ENCODE data around the gene TMEM270. TPM values are rescaled to one million over a fixed set of nuclear protein-coding genes. Genes with fewer than 3 reads are reported as not detected.
"Not testable (repeated sequence)": the region's sequence is repeated elsewhere in the genome, so short reads cannot be mapped to it uniquely, and the experiment has no call there.

Gene TMEM270, protein sequence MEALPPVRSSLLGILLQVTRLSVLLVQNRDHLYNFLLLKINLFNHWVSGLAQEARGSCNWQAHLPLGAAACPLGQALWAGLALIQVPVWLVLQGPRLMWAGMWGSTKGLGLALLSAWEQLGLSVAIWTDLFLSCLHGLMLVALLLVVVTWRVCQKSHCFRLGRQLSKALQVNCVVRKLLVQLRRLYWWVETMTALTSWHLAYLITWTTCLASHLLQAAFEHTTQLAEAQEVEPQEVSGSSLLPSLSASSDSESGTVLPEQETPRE
- total RNA-seq = not detected in 2 replicates

DNA sequence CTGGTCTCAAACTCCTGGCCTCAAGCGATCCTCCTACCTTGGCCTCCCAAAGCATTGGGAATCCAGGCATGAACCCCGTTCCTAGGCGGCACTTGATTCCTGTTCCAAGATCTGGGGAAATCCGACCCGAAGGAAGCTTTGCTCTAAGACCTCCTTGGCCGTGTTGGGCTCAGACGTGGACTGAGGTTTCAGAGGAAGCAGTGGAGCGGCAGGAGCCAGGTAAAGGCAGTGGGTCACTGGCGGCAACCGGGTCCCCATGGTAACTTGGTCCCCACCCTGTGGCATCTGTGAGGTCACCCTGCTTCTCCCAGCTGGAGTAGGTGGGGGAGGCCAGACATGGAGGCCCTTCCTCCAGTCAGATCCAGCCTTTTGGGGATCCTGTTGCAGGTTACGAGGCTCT lies at the start of gene TMEM270:
Gene TMEM270, plus strand, starts transcription at position 301 of the 400 bp plus-strand sequence. Its CDS starts 36 bp downstream, at position 337.
- DNase-seq (ENCODE audit: low read depth in 2 of 2) = no peak

DNA sequence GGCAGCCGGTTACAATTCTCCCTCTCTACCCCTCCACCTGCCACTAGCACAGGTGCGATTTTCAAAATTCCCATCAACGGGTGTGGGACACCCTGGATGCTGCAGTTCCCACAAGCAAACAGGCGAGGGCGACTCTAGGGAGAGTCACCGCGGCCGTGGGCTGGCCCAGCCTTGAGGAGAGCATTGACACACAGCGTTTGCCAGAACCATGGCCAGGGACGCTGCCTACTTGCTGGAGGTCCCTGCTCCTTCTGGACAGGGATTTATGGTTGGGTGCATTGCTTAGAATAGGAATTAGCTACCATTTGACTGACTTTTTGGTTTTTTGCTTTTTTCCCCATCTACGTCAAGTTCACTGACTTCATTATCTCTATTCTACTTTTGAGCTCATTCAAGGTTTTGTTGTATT lies 49.2 kb upstream of the TMEM270 start:
- DNase-seq (ENCODE audit: low read depth in 2 of 2) = peak in 1 of 2 donors; percentile 63

DNA sequence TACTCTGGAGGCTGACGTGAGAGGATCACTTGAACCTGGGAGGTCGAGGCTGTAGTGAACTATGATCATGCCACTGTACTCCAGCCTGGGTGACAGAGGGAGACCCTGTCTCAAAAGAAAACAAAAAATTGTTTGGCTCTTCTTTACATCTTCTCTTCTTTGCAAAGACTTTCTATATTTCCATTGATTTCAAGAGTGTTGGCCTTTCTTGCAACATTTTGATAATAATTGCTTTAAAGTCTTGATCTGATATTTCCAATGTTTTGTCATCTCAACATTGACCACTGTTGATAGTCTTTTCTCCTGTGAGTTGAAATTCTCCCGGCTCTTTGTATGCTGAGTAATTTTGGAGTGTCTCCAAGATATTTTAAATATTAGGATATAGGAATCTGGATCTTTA lies 48.0 kb upstream of the TMEM270 start:
- no peak for DNase-seq (ENCODE audit: low read depth in 2 of 2)

DNA sequence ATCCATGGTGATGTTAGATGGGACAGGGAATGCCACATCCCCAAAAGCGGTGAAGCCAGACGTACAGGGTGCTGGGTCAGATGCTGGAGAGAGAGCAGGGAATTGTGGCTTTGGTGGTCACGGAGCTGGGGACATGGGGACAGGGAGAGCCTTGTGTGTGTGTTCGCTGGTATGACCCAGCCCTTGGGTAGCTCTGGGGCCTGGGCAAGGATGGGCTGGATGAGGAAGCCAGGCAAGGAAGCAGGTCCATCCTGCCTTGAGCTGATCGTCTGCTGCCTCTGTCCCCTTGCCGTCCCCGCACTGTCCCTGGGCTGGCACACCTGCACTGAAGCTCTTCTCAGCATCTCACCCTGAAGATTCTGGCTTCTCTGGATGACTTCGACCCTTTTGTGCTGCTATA lies 45.5 kb upstream of the TMEM270 start:
- DNase-seq (ENCODE audit: low read depth in 2 of 2) = no peak

DNA sequence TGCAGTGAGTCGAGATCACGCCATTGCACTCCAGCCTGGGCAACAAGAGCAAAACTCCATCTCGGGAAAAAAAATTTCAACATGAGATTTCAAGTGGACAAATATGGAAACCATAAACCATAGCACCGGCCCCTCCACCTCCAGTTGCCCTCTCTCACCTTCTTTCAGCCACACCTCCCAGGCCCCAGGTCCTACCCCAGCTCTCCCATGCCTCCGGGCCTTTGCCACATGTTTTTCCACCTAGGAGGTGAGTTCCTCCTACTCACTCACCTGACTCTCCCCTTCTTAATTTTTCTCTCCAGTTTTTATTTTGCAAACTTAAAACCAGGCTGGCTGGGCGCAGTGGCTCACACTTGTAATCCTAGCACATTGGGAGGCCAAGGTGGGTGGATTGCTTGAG lies 43.8 kb upstream of the TMEM270 start:
- DNase-seq (ENCODE audit: low read depth in 2 of 2) = no peak

DNA sequence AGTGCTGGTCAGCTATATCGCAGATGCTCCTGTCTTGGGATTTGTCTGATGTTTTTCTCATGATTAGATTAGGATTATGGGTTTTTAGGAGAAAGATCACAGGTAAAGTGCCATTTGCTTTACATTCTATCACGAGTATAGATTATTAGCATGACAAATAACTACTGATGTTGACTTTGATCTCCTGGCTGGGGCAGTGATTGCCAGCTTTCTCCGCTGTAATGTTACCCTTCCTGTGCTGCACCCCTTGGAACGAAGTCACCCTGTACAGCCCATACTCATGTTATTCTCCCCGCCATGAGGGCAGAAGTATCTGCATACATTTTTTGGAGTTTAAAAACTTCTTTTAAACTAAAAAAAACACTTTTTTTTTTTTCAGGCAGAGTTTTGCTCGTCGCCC lies 40.9 kb upstream of the TMEM270 start:
- DNase-seq (ENCODE audit: low read depth in 2 of 2) = no peak

DNA sequence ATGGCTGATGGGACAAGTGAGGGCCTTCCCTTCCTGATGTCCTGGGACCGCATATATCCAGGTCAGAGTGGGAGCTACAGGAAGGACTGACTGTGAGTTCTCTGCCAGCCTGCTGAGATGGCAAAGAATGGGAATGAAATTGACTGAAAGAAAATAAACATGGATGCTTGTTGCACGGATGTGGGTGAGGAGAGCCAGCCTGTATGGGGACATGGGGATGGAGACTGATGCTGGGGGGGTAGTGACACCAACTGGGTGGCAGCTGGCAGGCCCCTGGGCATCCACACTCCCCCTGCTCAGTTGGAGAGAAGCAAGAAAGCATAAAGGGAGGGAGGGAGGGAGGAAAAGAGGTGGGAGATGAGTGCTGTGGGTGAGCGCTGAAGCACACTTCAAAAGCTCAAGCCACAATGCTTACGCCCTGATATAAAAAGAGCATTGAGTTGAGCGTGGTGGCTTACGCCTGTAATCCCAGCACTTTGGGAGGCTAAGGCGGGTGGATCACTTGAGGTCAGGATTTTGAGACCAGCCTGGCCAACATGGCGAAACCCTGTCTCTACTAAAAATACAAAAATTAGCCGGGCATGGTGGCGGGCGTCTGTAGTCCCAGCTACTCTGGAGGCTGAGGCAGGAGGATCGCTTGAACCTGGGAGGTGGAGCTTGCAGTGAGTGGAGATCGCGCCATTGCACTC lies 39.2 kb upstream of the TMEM270 start:
- DNase-seq (ENCODE audit: low read depth in 2 of 2) = not testable (repeated sequence)

DNA sequence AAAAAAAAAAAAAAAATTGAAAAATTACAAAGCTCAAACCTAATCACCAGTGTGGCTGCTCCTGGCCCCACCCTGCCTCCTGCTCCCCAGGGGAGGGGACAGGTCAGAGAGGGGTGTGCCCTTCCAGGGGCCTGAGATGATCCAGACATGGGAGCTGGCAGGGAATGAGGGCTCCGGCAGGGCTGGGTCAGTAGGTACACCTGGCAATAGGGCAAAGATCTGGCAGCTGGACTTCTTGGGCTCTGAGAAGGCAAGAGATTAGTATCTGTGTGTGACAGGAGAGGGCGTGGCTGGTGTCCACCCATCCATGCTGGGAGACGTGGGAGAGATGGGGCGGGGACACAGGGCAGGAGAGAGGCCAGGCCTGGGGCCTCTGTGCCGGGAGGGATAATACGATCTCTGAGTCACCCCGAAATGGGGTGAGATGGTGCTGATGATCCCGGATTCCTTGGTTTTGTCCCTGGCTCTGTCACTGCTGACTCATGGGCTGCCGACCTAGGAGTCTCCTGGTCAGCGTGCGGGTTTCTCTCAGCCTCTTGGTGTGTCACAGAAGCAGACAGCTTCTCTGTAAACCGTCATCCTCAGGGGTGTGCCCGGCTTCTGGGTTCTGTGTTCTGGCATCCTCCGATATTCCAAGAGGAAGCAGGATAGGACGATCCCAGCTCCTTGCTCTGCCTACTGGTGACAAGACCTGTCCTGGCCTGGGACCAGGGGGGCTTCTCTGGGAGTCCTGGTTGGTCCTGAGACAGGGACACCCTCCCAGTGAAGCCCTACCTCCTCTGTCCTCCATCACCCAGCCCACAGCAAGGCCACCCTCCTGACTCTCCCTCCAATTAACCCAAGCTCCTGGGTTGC lies 38.4 kb upstream of the TMEM270 start:
- peak in 1 of 2 donors; percentile 68 for DNase-seq (ENCODE audit: low read depth in 2 of 2)

DNA sequence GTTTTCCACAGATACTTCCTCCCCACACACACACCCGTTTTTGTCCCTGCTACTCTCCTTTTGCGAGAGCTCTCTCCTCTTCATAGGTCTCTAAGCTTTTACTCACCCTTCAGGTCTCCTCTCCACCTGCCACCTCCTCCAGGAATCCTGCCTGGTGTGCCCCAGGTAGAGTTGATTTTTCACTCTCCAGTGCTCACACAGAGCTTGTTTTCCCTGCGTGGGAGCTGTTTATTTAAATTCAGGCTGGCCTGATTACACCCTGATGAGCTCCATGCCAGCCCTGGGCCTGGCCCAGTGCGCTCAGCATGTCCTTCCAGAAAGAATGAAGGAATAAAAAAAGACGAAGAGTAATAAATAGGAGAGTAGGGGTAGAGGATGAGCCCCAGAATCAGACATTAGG lies 37.7 kb upstream of the TMEM270 start:
- no peak for DNase-seq (ENCODE audit: low read depth in 2 of 2)

DNA sequence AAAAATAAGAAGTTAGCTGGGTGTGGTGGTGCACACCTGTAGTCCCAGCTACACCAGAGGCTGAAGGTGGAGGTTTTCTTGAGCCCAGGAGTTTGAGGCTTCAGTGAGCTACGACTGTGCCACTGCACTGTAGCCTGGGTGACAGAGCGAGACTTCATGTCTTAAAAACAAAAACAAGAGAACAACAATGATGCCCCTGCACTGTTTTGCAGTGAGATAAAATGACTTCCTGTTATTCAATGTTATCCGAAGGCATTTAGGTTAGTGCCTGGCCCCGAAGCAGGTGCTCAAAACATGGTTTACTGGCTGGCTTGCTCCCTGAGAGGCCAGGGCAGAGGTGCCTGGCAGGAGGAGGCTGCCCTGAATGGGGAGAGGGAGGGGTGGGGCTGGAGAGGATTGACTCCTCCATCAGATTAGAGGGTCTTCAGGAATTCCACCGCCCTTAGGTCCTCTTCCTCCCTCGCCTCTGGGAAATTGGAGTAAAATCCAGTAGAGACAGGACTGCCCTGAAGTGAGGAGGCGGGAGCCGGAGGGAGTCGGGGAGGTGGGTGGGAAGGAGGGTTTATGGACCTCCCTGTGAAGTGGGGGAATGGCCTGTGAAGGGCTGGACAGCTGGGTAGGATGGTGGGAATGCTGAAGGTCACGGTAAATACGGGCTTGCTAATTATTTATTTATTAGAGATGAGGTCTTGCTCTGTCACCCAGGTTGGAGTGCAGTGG lies 36.9 kb upstream of the TMEM270 start:
- DNase-seq (ENCODE audit: low read depth in 2 of 2) = no peak

DNA sequence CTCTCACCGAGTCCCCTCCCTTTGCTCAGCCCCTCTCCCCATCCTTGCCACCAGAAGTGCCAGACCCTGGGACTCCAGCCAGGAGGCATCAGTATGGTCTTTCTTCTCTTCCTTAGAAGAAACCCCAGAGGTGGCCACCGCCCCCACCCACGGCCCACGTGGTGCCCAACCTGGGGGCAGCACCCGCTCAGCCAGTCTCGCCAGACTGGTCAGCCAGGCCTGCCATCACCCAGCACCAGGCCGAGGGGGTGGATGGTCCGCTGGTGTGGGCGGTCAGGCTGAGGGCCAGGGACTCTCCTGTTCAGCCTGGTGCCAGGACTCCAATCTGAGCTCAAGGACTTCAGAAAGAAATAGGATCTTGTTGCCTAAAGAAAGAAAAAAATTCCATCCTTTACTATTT lies 36.0 kb upstream of the TMEM270 start:
- DNase-seq (ENCODE audit: low read depth in 2 of 2) = no peak

DNA sequence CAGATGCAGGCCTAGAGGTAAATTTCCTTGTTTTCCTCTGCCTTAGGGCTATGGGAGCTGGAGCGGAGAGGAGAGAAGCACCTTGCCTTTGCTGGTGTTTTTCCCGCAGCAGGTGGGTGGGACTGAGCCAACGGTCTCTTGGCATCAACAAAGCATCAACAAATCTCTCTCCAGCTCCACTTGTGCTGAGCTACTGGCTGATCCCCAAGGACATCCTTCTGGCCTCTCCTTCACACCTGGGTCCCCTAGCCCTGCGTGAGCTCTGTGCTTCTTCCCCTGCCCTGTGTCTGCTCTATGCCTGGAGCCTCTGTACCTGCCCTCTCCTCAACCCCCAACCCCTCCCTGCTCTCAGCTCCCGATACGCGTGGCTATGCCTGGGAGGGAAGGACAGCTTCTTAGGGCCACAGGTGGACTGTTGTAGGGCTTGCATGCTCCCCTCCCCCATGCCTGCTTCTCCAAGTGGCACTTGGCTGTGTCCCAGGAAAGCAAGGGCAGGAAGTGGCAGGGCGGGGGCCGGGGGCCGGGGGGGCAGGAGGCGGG lies 33.3 kb upstream of the TMEM270 start:
- DNase-seq (ENCODE audit: low read depth in 2 of 2) = peak in 1 of 2 donors; percentile 36

DNA sequence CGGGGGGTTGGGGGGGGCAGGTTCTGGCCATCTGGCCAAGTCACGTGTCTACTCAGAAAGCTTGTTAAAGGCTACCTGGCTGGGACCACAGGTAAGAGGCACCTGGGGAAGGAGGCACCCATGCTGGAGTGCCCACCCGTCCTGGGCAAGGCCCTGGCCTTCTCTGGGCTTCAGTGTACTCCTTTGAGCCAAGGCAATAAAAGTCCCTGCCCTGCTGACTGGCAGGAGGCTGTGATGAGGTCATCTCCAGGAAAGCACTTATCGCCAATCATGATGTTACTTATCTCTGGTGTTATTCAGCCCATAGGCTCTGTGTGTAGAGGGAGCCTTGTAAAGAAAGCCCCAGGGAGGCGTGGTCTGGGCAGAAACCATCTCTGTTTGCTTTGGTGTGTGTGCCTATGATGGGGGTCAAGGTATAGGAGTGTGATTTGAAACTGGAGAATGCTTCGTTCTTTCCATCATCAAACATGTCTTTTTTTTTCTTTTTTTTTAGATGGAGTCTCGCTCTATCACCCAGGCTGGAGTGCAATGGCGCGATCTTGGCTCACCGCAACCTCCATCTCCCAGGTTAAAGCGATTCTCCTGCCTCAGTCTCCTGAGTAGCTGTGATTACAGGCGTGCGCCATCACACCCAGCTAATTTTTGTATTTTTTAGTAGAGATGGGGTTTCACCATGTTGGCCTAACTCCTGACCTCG lies 32.7 kb upstream of the TMEM270 start:
- peak in 1 of 2 donors; percentile 70 for DNase-seq (ENCODE audit: low read depth in 2 of 2)

DNA sequence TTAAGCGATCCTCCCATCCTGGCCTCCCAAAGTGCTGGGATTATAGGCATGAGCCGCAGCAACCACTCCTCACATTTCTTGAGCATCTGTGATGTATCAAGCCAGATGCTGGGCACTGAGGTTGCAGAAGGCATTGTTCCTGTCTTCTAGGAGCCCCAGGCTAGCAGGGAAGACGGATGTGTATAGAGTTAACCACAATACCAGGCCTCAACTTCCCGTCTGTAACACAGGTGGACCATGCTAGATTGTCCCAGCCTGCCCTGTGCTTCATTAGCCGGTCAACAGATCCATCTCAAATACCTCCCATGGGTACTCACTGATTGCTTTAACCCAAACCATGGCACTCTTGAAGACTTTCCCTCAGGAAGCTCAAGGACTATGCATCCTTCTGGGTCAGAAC lies 32.0 kb upstream of the TMEM270 start:
- DNase-seq (ENCODE audit: low read depth in 2 of 2) = no peak

DNA sequence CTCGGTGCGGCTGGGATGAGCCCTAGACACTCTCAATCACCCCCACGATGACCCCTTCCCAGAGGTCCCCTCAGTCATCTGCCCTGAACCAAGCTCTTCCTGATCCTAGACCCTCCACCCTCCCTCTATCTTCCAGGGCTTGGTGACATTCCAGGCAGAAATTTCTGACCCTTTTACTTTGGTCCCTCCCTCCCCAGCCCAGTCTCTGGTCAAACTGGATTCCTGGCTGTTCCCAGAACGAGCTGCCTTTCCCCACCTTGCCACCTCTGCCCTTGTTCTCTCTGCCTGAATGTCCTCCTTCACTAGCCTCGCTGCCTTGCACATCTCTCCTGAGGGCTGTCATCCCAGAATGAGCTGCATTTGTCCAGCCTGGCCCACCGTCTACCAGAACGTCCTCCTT lies 31.5 kb upstream of the TMEM270 start:
- DNase-seq (ENCODE audit: low read depth in 2 of 2) = no peak

DNA sequence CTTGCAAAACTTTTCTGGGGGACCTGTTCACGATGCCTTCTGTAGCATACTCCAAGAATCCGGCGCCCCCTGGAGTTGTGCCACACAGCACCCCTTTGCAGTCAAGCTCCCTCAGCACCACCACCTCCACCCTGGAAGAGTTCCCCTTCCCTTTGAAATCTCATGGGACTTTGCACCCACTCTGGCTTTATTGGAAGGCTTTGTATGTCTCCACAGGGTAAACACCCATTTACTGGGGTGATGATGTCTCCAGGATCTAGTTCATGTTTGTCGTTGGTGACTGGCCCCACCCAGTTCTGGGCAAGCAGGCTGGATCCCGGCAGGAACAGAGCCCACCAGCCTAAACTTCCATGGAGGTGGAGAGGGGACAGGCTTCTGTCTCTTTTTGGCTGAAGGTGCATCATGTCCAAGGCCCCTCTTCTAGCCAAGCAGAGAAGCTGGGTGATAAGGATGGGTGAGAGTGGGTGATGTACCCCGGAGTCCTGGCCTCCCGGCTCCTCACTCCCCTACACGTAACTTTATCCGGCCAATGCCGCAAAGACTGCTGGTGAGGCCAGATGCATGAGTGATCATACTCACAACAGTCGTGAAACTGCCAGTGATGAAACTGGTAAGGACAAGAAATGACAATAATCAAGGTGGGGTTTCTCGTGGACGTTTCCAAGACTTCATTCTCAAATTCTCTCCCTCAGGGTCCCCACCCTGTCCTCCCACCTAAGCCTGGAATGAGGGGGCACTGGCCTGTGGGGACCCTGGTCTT lies 30.9 kb upstream of the TMEM270 start:
- no peak for DNase-seq (ENCODE audit: low read depth in 2 of 2)

DNA sequence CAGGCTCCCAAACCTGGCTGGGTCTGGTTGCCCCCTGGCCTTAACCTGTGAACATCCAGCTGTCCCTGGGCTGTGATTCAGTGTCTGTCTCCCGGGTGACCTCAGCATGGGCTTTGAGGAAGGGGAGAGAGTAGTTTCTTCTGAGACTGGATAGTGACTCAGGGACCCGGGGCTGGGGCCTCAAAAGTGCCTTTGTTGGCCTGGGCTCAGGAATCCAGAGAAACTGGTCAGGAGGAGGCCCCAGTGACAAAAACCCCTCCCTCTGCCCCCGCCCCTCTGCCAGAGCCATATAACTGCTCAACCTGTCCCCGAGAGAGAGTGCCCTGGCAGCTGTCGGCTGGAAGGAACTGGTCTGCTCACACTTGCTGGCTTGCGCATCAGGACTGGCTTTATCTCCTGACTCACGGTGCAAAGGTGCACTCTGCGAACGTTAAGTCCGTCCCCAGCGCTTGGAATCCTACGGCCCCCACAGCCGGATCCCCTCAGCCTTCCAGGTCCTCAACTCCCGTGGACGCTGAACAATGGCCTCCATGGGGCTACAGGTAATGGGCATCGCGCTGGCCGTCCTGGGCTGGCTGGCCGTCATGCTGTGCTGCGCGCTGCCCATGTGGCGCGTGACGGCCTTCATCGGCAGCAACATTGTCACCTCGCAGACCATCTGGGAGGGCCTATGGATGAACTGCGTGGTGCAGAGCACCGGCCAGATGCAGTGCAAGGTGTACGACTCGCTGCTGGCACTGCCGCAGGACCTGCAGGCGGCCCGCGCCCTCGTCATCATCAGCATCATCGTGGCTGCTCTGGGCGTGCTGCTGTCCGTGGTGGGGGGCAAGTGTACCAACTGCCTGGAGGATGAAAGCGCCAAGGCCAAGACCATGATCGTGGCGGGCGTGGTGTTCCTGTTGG lies 30.0 kb upstream of the TMEM270 start, which contains the start of gene CLDN4:
Gene CLDN4, plus strand, starts transcription at position 316 of the 903 bp plus-strand sequence. Its CDS starts 206 bp downstream, at position 522.
- DNase-seq (ENCODE audit: low read depth in 2 of 2) = no peak

DNA sequence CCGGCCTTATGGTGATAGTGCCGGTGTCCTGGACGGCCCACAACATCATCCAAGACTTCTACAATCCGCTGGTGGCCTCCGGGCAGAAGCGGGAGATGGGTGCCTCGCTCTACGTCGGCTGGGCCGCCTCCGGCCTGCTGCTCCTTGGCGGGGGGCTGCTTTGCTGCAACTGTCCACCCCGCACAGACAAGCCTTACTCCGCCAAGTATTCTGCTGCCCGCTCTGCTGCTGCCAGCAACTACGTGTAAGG lies 29.4 kb upstream of the TMEM270 start:
- no peak for DNase-seq (ENCODE audit: low read depth in 2 of 2)
